AG04450 (cell line): ENCODE data around the gene ACVR1B. TPM values are rescaled to one million over a fixed set of nuclear protein-coding genes. Genes with fewer than 3 reads are reported as not detected.

Experiments used
- CTCF ChIA-PET: fragments of 300-600, 350-600 bp; formaldehyde crosslinking; extraction: SDS; loops from one replicate; lab custom pipeline; 2022; ENCODE audit warnings: antibody characterized with exemption, inconsistent platforms; lab: Charles Lee
- POLR2A ChIA-PET: fragments of 350-600 bp; formaldehyde crosslinking; extraction: SDS; loops from one replicate; lab custom pipeline; 2021; ENCODE audit warnings: antibody characterized with exemption, inconsistent platforms; lab: Yijun Ruan, JAX
- DNase-seq: peaks from one replicate; pipeline ENCODE4 v3.0.0-alpha.2; 2011; ENCODE audit warnings: low read depth, low spot score
- H3K27ac ChIP-seq: one replicate; pipeline ENCODE4 v1.5.1; 2012; ENCODE audit warnings: low read depth, low read length, control low read depth
- H3K27me3 ChIP-seq: one replicate; pipeline ENCODE4 v1.6.0; 2012; ENCODE audit warnings: low read length; ENCODE audit not compliant: control insufficient read depth, insufficient read depth
- H3K4me3 ChIP-seq: 2 replicates; pipeline ENCODE4 v1.5.1; 2011; ENCODE audit warnings: mild to moderate bottlenecking, low read depth, low read length, control low read depth
- H3K9me3 ChIP-seq: 2 replicates; pipeline ENCODE4 v1.5.1; 2012; ENCODE audit warnings: low read length; ENCODE audit not compliant: control insufficient read depth, insufficient read depth
- polyA plus RNA-seq: library from polyadenylated mRNA; depleted of rRNA; stranded (reverse); fragments of >200 nt; gene quantifications from 2 replicates; pipeline ENCODE4 v1.2.3, GENCODE V29; 2011; rRNA removed
- small RNA-seq: library from RNA; depleted of rRNA; stranded (forward); fragments of <200 nt; gene quantifications from one replicate; pipeline ENCODE3, GENCODE V24; 2012; ENCODE audit warnings: low read depth; ENCODE audit not compliant: insufficient read length
- TF ChIP-seq, protein P1 (sequence below): IDR thresholded peaks from 2 replicates; pipeline ENCODE4 v1.5.1; 2011; ENCODE audit warnings: low read depth, low read length, control low read depth, inconsistent platforms

Gene ACVR1B
- polyA plus RNA-seq, 1 experiment = 16.4 TPM

DNA sequence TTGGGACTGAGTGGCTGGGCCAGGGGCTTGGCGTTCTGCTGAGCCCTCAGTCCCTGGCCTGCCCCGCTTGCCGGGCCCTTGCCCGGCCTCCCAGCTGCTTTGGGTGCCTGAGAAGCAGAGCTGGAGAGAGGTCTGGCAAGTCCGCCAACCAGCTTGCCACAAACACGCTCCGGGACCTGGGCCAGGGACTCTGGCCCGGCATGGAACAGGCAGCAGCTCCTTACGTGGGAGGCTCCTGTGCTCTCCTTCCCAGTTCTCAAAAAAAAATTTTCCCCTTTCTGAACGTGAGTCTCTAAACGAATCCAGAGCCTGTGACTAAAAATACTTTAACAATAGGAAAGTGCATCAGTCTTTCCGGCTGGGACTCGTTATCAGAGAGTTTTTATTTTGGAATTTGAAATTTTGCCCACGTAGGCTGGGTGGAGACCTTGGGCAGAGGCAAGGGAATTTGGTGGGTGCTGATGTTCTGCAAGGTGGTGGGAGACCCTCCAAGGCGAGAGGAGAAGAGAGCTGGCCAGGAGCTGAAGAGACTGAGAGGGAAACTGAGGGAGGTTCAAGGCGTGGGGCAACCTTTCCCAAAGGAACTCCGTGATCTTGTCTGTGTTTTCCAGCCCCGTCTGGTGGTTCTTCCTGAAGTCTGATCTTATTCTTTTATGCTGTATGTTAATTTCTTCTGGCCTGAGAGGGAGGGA is 92.9 kb downstream of the ACVR1B start:
- POLR2A ChIA-PET = no interaction called here
- CTCF ChIA-PET = interaction anchor here (0.8 to 3.4 kb wide), 2 partner anchors 19 to 40 kb away, joined by 3 to 24 read pairs; no protein-coding TSS in a partner anchor
- Histone ChIP-seq H3K27me3 (no peaks in the 10 kb centered on the region), H3K9me3 (no peaks in the 10 kb centered on the region), H3K27ac (peak overlapping the region; percentile 21), H3K4me3 (no peak overlapping the region)
- no peak for DNase-seq
- TF ChIP-seq, protein P1, sequence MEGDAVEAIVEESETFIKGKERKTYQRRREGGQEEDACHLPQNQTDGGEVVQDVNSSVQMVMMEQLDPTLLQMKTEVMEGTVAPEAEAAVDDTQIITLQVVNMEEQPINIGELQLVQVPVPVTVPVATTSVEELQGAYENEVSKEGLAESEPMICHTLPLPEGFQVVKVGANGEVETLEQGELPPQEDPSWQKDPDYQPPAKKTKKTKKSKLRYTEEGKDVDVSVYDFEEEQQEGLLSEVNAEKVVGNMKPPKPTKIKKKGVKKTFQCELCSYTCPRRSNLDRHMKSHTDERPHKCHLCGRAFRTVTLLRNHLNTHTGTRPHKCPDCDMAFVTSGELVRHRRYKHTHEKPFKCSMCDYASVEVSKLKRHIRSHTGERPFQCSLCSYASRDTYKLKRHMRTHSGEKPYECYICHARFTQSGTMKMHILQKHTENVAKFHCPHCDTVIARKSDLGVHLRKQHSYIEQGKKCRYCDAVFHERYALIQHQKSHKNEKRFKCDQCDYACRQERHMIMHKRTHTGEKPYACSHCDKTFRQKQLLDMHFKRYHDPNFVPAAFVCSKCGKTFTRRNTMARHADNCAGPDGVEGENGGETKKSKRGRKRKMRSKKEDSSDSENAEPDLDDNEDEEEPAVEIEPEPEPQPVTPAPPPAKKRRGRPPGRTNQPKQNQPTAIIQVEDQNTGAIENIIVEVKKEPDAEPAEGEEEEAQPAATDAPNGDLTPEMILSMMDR = no peak

DNA sequence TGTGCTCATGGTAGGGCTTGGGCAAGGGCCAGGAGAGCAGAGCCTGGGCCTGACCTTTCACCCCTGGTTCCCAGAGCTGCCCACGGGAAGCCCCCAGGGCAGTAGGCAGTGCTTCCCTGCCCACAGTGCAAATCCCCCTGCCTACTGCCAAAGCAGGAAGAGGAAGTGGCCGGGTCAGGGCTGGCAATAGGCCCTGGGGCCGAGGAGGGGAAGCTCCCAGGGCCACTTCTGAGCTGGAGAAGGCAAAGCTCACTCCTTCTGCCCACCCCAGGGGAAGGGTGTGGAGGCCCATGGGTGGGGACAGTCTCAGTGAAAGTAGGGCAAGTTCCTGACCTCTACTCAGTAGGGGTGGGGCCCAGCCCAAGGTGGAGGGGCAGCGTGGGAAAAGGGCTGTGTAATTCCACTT is 94.3 kb downstream of the ACVR1B start:
- CTCF ChIA-PET = interaction anchor here (0.7 to 3.4 kb wide), 2 partner anchors 20 to 42 kb away, joined by 3 to 24 read pairs; no protein-coding TSS in a partner anchor
- no peak overlapping the region for H3K27ac ChIP-seq

More for the DNA sequence above, 94.3 kb downstream of the ACVR1B start:
- TF ChIP-seq, protein P1 = no peak
- POLR2A ChIA-PET = no interaction called here
- no peak for DNase-seq
- H3K4me3 ChIP-seq = no peak overlapping the region
- H3K9me3 ChIP-seq = no peaks in the 10 kb centered on the region
- no peaks in the 10 kb centered on the region for H3K27me3 ChIP-seq

Small RNA genes within 50 kb of the gene (small RNA-seq; reads per million reads assigned to genes)
- not detected for gene RNU6-574P

Other genes starting within 250 kb of the ACVR1B start
- gene FIGNL2, start 103.0 kb upstream of the ACVR1B start, polyA plus RNA-seq = 0.22 and 0.26 TPM in 2 replicates
- gene ANKRD33, start 63.6 kb upstream of the ACVR1B start, polyA plus RNA-seq = not detected in 2 replicates
- gene ACVRL1, start 44.2 kb upstream of the ACVR1B start, polyA plus RNA-seq = 11.1 and 13.4 TPM in 2 replicates
- gene TAMALIN, start 55.2 kb downstream of the ACVR1B start, polyA plus RNA-seq = 7.2 and 7.4 TPM in 2 replicates
- gene NR4A1, start 99.7 kb downstream of the ACVR1B start, polyA plus RNA-seq = 4.4 and 6.9 TPM in 2 replicates
- gene ATG101, start 118.3 kb downstream of the ACVR1B start, polyA plus RNA-seq = 97.3 and 112 TPM in 2 replicates
- not detected in 2 replicates for gene SMIM41, start 128.0 kb downstream of the ACVR1B start, polyA plus RNA-seq
- 2.1 and 2.3 TPM in 2 replicates for gene KRT80, start 240.3 kb downstream of the ACVR1B start, polyA plus RNA-seq